Activated gamma-delta T cell treated with Interleukin-2 at 50 U/mL for 16 hours (primary cell): ENCODE measurements around the gene P2RX6.

Experiments
- DNase-seq: peaks from one replicate; pipeline ENCODE4 v3.0.0-alpha.2; 2020

Gene P2RX6

DNA sequence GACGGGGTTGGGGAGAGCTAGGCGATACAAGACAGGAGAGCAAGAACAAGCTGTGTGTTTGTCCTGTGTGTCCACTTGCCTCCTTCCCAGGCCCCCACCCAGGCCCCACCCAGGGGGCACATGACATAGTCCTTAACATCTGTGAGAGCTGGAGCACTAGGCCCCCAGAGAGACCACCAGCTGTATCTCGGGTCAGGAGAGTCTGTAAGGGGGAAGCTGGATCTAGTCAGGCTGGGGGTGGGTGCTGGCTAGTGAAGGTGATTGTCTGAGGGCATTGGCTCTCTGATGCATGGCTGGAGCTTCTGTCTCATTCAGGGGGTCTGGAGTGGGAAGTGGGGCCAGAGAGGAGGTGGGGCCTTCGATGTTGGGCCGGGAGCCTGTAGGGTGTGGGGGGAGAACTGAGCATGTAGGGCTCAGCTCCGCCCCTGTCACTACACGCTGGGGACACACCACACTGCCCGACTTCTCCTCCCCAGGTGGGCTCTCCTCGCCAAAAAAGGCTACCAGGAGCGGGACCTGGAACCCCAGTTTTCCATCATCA, 571 bp downstream of the P2RX6 start:
- DNase-seq = no peak

GRCh38 chr22:21016644-21017420, 1.9 kb downstream of the P2RX6 start:
- no peak for DNase-seq

GRCh38 chr22:21018314-21018713, 3.3 kb downstream of the P2RX6 start:
- DNase-seq = no peak

GRCh38 chr22:21020802-21021429, 6.0 kb downstream of the P2RX6 start:
- DNase-seq = no peak

- DNase-seq = no peak
Observed at GRCh38 chr22:21022507-21022906, 7.5 kb downstream of the P2RX6 start.

DNA sequence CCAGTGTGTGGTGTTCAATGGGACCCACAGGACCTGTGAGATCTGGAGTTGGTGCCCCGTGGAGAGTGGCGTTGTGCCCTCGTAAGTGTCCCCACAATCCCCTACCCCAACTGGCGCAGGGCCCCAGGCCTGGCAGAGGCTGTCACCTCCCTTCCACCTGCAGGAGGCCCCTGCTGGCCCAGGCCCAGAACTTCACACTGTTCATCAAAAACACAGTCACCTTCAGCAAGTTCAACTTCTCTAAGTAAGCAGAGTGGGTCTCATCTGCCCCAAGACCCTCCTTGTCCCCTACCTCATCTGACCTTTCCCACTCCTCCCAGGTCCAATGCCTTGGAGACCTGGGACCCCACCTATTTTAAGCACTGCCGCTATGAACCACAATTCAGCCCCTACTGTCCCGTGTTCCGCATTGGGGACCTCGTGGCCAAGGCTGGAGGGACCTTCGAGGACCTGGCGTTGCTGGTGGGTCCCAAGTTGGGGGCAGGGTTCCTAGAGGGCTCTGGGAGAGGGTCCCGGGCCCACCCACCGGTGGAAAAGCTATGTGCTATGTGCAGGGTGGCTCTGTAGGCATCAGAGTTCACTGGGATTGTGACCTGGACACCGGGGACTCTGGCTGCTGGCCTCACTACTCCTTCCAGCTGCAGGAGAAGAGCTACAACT, 8.1 kb downstream of the P2RX6 start:
- no peak for DNase-seq

GRCh38 chr22:21025266-21025665, 10.3 kb downstream of the P2RX6 start:
- DNase-seq = peak; percentile 34

GRCh38 chr22:21025763-21026755, 11.1 kb downstream of the P2RX6 start:
- no peak for DNase-seq

GRCh38 chr22:21026783-21027692, 12.1 kb downstream of the P2RX6 start:
- DNase-seq = no peak

DNA sequence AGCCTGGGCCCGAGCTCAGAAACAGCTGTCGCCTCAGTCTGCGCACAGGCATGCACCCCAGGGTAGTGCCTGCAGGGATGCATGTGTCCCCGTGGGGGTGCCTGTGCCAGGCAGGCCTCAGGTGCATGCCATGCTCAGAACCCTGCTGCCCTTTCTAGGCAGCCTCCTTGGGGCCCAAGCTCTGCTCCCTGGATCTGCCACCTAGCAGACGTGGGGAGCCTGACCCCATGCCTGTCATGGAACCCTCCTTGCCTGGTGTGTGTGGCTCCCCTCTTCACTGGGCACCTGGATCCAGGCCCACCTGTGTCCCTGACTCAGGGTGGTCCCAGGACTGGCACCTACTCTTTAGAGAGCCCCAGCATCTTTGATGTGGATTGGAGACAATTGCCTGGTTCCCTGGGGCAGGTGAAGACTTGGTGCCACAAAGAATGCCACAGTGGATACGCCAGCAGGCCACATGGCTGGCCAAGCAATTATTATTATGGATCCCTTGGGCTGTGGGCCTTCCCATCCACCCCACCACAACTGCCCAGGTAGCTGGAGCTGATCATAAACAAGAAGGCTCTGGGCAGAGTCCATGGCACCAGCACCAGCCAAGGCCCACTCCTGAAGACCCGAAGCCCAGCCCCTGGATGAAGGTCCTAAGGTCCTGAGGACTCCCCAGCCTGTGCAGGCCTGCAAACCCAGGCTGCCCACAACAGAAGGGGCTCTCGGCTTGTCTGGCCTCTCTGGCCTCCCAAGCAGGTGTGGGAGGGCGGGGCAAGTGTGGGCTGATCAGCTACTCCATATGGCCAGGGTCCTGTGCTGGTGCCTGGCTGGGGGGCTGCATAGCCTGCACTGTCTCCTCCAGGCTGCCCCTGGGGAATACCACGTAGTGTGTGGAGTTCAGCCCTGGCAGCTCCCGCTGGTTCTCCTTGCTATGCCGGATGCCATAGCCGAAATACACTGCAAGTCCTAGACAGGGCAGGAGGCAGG, 13.6 kb downstream of the P2RX6 start:
- DNase-seq = no peak

DNA sequence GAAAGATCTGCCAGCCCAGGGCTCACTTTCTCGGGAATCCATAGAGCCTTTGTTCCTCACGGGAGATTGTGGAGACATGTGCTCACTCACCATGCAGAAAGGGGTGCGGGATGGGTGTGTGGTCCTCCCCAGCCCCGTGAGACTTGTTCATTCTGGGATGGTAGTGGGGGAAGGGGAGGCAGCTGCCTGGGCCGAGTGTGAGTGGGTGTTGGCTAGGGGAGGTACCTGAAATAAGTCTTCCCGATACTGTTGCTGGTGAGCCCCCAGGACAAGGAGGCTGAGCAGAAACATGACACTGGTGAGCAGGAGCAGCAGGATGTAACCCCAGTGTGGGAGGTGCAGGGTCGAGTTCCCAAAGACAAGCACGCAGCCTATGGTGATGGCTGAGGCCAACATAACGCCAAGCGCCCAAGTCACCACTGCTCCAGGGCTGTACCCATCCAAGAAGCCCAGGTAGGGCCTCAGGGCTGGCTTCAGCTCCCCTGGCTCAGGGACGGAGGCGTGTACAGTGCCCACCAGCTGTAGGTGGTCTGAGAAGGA, 14.6 kb downstream of the P2RX6 start:
- DNase-seq = no peak

- no peak for DNase-seq
Observed at GRCh38 chr22:21030032-21030431, 15.1 kb downstream of the P2RX6 start.

DNA sequence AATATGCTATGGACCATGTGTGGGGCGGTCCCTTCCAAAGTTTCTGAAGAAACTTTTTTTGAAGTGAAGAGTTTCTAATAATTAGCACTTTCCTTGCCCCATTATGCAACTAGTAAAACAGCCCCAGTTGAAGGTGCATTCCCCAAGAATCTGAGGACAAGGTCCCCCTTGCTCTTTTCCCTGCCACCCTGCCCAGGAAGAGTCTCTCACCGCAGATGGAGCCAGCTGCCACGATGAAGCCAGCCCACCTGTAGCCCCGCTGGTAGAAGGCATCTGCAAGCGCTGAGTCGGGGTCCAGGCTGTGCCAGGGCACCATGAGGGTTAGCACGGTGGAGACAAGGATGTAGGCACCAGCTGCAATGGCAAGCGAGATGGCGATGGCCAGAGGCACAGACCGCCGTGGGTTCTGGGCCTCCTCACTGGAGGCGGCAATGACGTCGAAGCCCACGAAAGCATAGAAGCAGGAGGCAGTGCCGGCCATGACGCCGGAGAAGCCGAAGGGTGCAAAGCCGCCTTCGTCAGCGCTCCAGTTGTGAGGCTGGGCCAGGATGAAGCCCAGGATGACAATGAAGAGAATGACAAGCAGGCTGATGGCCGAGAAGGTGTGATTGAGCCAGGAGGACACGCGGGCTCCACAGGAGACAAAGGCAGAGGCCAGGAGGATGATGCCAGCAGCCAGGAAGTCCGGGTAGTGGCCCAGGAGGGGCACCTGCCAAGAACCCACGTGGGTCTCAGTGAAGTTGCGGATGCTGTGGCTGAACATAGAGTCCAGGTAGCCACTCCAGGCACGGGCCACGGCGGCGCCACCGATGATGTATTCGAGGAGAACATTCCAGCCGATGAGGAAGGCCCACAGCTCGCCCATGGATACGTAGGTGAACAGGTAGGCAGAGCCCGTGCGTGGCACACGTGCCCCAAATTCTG, 15.9 kb downstream of the P2RX6 start:
- no peak for DNase-seq

GRCh38 chr22:21031545-21032036, 16.6 kb downstream of the P2RX6 start:
- DNase-seq = no peak

DNA sequence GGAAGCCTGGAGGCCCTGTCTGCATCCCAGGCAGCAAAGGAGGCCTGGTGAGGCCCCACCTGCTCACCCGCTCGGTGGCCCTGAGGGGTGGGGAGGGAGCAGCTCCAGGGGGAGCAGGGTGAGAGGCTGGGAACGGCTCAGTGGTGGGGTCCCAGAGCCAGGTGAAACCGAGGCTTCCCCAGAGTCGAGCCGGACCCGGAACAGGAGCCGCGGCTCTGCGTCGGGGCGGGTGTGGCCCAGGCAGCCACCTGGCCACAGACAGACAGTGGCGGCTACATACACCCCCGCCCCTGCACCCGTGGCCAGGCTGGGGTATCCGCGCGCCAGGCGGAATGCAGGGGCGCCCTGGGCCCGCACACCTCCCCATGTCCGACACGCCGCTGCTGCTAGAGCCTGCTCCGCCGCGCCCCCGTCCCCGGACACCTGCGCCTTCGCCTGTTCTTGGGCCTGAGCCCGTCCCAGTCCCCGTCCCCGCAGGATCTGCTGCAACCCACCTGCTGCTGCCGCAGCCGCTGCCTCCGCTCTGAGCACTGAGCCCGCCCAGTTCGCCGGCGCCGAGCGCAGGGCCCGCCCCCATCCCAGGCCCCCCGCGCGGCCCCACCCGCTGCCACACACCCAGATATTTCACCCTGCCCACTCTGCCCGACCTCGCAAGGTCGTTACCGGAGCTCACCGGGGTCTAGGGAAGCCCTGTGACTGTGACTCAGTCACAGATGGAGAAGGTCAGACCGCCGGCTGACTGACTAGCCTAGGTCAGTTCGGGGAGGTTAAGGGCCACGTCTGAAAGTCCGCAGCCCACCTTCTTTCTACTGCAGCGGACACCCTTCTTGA, 17.3 kb downstream of the P2RX6 start, which contains the start of gene SLC7A4:
TSS of gene SLC7A4 (minus strand) at position 525 of the 831 bp plus-strand sequence. CDS start 749 bp downstream, outside the sequence.
- DNase-seq = no peak

DNA sequence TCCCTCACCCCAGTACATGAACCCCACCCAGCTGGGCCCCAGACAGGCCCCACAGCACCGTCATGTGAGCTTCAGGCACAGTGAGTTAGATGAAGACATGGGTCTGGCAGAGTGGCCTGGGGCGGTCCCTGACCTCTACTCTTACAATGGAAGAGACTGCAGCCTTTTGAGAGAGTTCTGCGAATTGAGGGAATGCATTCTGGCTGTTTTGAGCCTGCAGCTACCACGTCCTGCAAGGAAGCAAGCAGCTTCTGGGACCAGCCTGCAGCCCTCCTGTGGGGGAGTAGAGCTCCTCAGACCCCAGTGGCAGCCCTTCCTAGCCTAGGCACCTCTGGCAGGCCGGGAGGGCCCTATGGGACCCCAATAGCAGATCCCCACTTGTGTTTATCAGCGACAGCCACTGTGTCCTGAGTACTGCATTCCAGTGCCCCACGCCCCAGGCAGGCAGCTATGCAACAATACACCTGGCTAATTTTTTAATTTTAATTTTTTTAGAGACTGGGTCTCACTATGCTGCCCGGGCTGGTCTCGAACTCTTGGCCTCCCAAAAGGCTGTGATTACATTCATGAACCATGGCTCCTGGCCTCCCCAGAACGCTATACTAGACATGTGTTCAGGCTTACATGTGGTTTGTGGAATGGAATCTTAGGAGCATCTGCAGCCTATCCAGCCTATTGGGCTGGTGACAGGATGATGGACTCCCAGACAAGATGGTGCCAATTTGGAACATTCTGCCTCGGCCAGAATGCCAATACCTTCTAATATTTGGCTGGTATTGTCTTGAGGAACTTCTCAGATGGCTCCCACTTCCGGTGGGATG, 18.1 kb downstream of the P2RX6 start:
- no peak for DNase-seq
